HG02588 (cell line): Measurements from ENCODE around the gene KLHDC4.

Source experiments
- ATAC-seq: cut with Tn5 transposase; IDR thresholded peaks from one replicate; pipeline ENCODE4 v1.9.1; 2021; ENCODE audit warnings: mild to moderate bottlenecking, moderate library complexity; ENCODE audit not compliant: unreplicated experiment

The KLHDC4 gene

GRCh38 chr16:87664792-87665191 is 101.0 kb downstream of the KLHDC4 start:
- ATAC-seq = no peak

GRCh38 chr16:87662254-87663204 is 103.3 kb downstream of the KLHDC4 start:
- ATAC-seq = no peak

DNA sequence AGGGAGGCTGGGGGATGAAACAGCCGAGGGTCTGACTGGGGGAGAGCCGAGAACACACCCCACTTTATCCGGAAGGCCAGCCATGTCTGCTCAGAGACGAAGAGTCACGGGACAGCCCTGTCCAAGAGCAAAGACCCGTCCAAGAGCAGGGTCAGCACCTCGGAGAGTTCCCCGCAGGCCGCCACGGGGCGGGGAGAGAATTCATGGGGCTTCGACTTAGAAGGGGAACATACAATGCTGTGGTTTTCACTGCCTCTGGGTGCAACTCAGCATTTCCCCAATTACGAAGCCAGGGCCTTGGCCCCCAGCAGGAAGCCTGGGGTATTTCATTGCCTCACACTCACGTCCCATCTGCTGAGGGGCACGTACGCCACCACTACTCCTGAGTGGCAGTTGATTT is 104.2 kb downstream of the KLHDC4 start:
- no peak for ATAC-seq

DNA sequence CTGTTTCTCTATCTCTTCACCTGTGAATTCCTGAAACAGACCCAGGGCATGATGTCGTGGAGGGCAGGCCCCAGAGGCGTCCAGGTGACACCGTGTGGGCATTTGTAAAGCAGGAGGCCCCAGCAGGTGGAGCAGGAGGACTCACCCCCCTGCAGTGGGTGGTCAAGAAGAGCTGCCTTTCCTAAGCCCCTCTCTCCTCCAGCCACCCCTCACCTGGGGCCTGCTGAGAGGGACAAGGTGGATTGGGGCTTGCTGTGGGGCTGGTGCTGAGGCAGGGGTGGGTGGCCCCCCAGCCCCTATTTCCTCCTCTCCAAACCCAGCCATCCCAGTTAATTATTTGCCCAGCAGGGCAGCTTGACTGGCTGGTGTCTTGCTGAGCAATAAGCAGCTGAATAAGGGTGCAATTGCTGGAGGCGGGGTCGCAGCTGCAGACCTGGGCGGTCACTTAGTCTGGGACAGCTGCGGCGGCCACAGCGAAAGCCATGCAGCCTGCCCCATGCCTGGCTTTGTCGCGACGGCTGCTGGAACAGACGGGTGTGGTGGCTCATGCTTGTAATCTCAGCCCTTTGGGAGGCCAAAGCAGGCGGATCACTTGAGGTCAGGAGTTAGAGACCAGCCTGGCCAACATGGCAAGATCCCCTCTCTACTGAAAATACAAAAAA is 107.1 kb downstream of the KLHDC4 start:
- no peak for ATAC-seq
